NB4 (cell line): ENCODE results near the gene LEKR1.

Experiments used
- DNase-seq: peaks from one replicate; pipeline ENCODE4 v3.0.0; 2010; ENCODE audit warnings: low read depth
- H3K4me3 ChIP-seq: one replicate; pipeline ENCODE4 v1.5.1; 2011; ENCODE audit warnings: mild to moderate bottlenecking, low read depth, low read length, moderate library complexity
- MYC ChIP-seq: IDR thresholded peaks from 2 replicates; pipeline ENCODE4 v1.6.1; 2011; ENCODE audit warnings: low read depth, low read length
- POLR2A ChIP-seq: IDR thresholded peaks from 2 replicates; pipeline ENCODE4 v1.6.1; 2011; ENCODE audit warnings: mild to moderate bottlenecking; ENCODE audit not compliant: insufficient read length; ENCODE audit errors: extremely low read depth
- TF ChIP-seq, protein P1 (sequence below): IDR thresholded peaks from 2 replicates; pipeline ENCODE4 v1.6.1; 2011; ENCODE audit warnings: low read depth, low read length
- TF ChIP-seq, protein P2 (sequence below): IDR thresholded peaks from one replicate; pipeline ENCODE4 v1.5.1; 2012; ENCODE audit warnings: low read depth, low read length

Gene LEKR1

DNA sequence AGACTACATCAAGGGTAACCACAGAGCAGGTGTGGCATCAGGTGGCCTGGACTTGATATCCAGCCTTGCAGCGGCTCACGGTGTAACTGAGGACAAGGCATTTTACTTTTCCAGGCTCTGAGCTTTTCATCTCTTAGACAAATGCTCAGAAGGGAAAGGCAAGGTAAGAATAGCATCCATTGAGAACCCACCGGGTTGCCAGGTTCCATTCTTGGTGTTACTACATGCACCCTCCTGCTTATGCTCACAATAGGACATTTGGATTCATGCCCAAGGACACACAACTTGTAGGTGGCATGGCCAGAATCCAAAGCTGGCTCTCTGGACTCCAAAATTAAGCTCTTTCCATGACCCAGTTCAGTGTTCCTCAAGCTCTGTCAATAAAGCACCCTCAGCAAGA, 248.3 kb downstream of the LEKR1 start:
- no peak for DNase-seq
- TF ChIP-seq, protein P1, sequence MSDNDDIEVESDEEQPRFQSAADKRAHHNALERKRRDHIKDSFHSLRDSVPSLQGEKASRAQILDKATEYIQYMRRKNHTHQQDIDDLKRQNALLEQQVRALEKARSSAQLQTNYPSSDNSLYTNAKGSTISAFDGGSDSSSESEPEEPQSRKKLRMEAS = no peak

DNA sequence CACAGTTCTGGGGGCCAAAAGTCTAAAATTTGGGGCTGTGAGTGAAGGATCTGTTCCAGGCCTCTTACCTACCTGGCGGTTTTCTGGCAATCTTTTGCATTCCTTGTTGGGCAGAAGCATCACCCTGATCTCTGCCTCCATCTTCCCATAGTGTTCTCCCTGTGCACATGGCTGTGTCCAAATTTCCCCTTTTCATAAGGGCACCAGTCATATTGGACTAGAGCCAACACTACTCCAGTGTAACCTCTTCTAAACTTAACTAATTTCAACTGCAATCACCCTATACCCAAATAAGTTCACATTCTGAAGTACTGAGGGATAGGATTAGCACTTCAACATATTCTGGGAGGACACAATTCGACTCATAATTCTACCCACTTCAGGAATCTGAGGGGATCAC, 248.8 kb downstream of the LEKR1 start:
- no peak for DNase-seq
- H3K4me3 ChIP-seq = no peak overlapping the region
- TF ChIP-seq MYC = no peak
- TF ChIP-seq, protein P1 = no peak
- TF ChIP-seq, protein P2, sequence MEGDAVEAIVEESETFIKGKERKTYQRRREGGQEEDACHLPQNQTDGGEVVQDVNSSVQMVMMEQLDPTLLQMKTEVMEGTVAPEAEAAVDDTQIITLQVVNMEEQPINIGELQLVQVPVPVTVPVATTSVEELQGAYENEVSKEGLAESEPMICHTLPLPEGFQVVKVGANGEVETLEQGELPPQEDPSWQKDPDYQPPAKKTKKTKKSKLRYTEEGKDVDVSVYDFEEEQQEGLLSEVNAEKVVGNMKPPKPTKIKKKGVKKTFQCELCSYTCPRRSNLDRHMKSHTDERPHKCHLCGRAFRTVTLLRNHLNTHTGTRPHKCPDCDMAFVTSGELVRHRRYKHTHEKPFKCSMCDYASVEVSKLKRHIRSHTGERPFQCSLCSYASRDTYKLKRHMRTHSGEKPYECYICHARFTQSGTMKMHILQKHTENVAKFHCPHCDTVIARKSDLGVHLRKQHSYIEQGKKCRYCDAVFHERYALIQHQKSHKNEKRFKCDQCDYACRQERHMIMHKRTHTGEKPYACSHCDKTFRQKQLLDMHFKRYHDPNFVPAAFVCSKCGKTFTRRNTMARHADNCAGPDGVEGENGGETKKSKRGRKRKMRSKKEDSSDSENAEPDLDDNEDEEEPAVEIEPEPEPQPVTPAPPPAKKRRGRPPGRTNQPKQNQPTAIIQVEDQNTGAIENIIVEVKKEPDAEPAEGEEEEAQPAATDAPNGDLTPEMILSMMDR = no peak
- TF ChIP-seq POLR2A = no peak

More for the DNA sequence above, 248.3 kb downstream of the LEKR1 start:
- no peak overlapping the region for H3K4me3 ChIP-seq

DNA sequence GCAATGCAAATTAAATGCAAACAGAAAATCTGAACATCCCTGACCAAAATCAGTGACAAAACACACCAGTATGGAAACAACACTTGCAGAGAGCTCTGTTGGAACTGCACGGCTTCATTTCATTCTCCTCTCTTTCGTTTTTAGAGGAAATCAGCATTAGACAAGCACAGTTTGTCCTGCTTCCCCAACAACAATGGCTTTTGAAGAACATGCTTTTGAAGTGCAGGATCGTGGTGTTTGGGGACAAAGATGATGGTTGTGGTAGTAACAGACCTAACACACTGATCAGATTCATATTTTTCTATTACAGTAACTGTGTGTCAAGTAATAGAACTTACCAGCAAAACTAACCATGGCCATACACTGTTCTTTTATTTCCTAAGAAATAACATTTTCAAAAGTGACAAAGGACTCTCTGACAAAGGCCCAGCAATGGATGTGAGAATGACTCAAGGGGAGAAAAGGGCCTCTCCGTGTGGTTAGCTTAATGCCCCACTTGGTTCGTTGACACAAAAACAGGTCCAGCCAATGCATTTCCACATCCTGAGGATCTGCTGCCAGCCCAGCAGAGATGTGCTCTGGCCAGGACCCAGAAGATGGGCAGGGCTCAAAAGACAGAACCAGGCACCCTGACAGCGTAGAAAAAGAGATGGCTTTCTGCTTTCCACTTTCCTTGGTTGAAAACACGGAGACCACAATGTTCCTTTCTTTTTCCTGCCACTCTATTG, 249.7 kb downstream of the LEKR1 start:
- no peak for TF ChIP-seq MYC
- no peak for TF ChIP-seq POLR2A
- TF ChIP-seq, protein P2 = no peak
- TF ChIP-seq, protein P1 = no peak
- DNase-seq = no peak
- no peak overlapping the region for H3K4me3 ChIP-seq

DNA sequence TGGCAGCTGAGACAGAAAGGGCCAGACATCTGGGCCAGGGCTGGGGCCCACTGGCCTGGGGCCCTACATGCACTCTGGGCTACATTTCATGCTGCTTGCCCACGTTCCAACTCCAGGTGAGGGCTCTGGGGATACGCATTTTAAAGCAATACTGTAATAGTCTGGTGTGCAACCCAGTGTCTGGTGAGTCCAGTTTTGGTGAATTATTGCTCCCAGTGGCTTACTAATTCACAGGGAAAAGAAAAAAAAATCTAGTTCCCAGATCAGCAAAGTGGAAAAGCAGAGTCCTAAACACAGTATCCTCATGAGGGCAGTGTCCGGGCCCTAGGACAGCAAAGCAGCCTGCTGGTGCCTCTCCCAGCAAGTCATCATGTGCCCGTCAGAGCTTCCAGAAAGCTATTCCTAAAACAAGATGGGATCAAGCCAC, 251.4 kb downstream of the LEKR1 start:
- DNase-seq = no peak
- no peak overlapping the region for H3K4me3 ChIP-seq
- TF ChIP-seq MYC = no peak

DNA sequence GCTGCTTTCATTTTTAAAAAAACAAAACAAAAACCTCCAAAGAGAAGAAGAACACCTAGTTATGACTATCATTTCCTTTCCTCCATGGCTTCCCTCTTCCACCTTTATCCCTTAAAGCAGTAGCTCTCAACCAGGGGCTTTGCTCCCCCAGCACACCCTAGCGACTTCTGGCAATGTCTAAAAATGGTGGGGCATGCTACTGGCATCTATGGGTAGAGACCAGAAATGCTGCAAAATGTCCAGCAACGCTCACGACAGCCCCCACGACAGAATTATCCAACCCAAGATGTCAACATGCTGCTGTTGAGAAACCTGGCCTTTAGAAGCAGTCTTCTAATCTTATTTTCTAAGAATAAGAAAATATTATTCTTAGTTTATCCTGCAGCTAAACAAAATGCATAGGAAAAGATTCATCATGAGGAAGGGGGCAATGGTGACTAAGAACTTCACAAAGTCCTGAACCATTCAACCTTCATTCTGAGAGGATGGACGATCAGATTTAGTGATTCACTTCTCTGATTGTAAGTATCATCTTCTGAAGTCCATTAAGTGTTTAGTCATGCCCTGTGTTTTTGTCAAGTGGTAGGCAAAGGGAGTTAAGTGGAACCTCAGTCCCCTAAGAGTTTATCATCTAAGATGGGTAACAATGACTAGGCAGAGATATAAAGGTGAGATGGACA, 252.1 kb downstream of the LEKR1 start:
- TF ChIP-seq, protein P1 = no peak
- TF ChIP-seq, protein P2 = no peak
- TF ChIP-seq MYC (no peak), POLR2A (no peak)
- H3K4me3 ChIP-seq = no peak overlapping the region

DNA sequence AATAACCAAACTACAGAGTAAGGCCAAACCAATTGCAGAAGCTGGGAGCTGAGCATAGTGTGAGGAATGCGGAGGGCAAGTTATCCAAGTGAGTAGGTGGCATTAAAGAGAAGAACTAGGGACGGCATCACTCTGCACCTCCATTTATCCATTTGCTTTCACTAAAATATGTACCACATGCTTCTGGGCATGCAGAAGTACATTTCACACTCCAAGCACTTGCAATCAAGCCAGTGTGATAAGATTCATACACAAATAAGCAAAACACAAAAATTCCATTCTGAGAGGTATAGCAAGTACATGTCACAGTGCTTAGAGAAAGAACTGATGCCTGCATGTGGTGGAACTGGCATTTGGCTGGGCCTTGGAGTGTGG, 252.6 kb downstream of the LEKR1 start:
- H3K4me3 ChIP-seq = no peak overlapping the region
- no peak for DNase-seq
- TF ChIP-seq POLR2A = no peak
- TF ChIP-seq, protein P1 = no peak
- TF ChIP-seq, protein P2 = no peak
- TF ChIP-seq MYC = no peak

More for the DNA sequence above, 252.1 kb downstream of the LEKR1 start:
- no peak for DNase-seq
